Vagina (tissue), 2 donors: Measurements from ENCODE around the gene PLPPR4. TPM values are rescaled to one million over a fixed set of nuclear protein-coding genes. Genes with fewer than 3 reads are reported as not detected.

Source experiments
- DNase-seq, 2 donors: peaks; one replicate each; pipeline ENCODE4 v3.0.0-alpha.2; 2017; ENCODE audit errors: extremely low spot score in 2 of 2
- H3K27ac ChIP-seq: fragments of 200-600 bp; sonication (generic); one replicate; pipeline ENCODE4 v1.5.1; 2019
- H3K27me3 ChIP-seq: fragments of 200-600 bp; sonication (generic); one replicate; pipeline ENCODE4 v1.5.1; 2019
- H3K36me3 ChIP-seq, 2 donors: fragments of 200-600 bp; sonication (generic); one replicate each; pipeline ENCODE4 v1.5.1; 2017 to 2019
- H3K4me1 ChIP-seq: fragments of 200-600 bp; sonication (generic); one replicate; pipeline ENCODE4 v1.5.1; 2019
- H3K4me3 ChIP-seq, 2 donors: fragments of 200-600 bp; sonication (generic); 1 replicate in 1 of 2; 2 replicates in 1 of 2; pipeline ENCODE4 v1.5.1; 2016 to 2019
- H3K9me3 ChIP-seq: fragments of 200-600 bp; sonication (generic); one replicate; pipeline ENCODE4 v1.5.1; 2019
- POLR2A ChIP-seq, 2 donors: fragments of 450-650 bp; IDR thresholded peaks; one replicate each; pipeline ENCODE4 v1.6.1; 2017; ENCODE audit warnings: antibody characterized with exemption in 2 of 2, mild to moderate bottlenecking in 2 of 2, moderate library complexity in 2 of 2
- POLR2AphosphoS5 ChIP-seq, 2 donors: sonication (generic); formaldehyde crosslinking; IDR thresholded peaks; one replicate each; pipeline ENCODE4 v1.9.0; 2017; ENCODE audit warnings: antibody characterized with exemption in 2 of 2, mild to moderate bottlenecking in 2 of 2, low read depth in 1 of 2; ENCODE audit not compliant: insufficient read depth in 1 of 2
- intact Hi-C: fragments of 100-400 bp; cut with DNase I; formaldehyde crosslinking; loops from one replicate; pipeline ENCODE4 v1.15.1; 2023
- total RNA-seq: library from RNA; depleted of rRNA; stranded (reverse); fragments of >200 nt; gene quantifications from one replicate; pipeline ENCODE4 v1.2.3, GENCODE V29; 2016
- TF ChIP-seq, protein P1 (sequence below), 3 experiments: fragments of 450-650 bp in 2 of 3; fragments of 200-600 bp in 1 of 3; sonication (generic) in 1 of 3; IDR thresholded peaks; one replicate each; pipeline ENCODE4 v1.5.1; 2017 to 2019; ENCODE audit warnings: antibody characterized with exemption in 3 of 3, mild to moderate bottlenecking in 2 of 3, moderate library complexity in 2 of 3

Gene PLPPR4
- total RNA-seq, 1 donor from 2014 or later: 1.5 TPM

DNA sequence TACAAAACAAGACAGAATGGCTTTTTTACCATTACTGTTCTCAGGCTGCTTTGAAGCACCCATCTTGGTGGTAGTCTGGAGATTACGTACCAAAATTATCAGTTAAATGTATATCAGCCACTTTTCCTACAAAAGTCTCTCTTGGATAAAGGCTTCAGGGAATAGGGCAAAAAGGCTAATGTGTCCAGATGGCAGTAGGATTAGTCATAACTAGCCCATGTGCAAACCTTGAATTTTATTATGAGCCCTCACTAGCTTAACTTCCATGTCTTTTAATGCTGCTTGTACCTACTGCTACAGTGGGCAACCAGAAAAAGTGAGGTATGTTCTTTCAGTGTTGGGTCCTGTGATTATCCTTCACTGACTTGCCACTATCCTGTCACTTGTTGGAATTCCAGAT is 51.0 kb downstream of the PLPPR4 start:
- H3K27me3 ChIP-seq: no peaks in the 10 kb centered on the region
- no peaks in the 10 kb centered on the region for H3K4me1 ChIP-seq
- H3K4me3 ChIP-seq: no peak overlapping the region
- no peaks in the 10 kb centered on the region for H3K36me3 ChIP-seq
- TF ChIP-seq POLR2A (IDR thresholded peaks at IDR 0.05) (no peak), POLR2AphosphoS5 (IDR thresholded peaks at IDR 0.05; ENCODE audit: insufficient read depth in 1 of 2, low read depth in 1 of 2) (no peak)
- TF ChIP-seq, protein P1, sequence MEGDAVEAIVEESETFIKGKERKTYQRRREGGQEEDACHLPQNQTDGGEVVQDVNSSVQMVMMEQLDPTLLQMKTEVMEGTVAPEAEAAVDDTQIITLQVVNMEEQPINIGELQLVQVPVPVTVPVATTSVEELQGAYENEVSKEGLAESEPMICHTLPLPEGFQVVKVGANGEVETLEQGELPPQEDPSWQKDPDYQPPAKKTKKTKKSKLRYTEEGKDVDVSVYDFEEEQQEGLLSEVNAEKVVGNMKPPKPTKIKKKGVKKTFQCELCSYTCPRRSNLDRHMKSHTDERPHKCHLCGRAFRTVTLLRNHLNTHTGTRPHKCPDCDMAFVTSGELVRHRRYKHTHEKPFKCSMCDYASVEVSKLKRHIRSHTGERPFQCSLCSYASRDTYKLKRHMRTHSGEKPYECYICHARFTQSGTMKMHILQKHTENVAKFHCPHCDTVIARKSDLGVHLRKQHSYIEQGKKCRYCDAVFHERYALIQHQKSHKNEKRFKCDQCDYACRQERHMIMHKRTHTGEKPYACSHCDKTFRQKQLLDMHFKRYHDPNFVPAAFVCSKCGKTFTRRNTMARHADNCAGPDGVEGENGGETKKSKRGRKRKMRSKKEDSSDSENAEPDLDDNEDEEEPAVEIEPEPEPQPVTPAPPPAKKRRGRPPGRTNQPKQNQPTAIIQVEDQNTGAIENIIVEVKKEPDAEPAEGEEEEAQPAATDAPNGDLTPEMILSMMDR (IDR thresholded peaks at IDR 0.05): no peak
- H3K27ac ChIP-seq: no peak overlapping the region
- intact Hi-C loops: no loop called here
- DNase-seq: no peak
- H3K9me3 ChIP-seq: no peaks in the 10 kb centered on the region

DNA sequence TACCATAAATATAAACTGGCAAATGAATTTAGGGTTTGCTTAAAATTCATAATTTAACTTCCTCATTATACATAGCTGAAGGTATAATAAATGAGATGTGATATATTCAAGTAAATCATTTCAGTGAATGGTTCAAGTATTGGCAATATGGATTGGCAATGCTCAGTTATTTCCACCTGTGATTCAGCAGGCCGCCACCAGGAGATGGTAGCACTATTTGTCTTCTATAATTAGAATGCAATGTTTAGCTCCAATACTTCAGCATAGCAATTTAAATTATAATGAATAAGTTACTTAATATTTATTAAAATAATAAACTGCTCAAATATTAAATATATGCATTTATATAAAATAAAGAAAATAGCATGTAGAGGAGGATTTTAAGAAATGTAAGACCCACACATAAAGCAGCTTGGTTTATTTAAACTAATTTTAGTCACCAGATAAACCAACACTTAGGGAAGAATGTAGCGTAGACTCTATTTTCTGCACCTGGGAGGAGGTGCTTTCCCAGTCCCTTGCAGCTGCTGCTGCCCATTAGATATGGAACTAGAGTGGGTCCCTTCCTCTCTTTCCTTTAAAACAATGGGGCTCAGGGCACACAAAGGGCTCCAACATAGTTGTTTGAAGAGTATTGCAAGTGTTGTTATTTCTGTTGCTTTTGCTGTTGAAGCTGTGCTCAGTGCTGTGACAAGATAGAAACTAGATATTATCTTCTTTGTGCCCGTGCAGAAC is 62.1 kb downstream of the PLPPR4 start:
- Histone ChIP-seq H3K4me1 (no peaks in the 10 kb centered on the region), H3K9me3 (no peaks in the 10 kb centered on the region), H3K27me3 (no peaks in the 10 kb centered on the region), H3K4me3 (no peak overlapping the region), H3K36me3 (no peaks in the 10 kb centered on the region), H3K27ac (no peak overlapping the region)
- TF ChIP-seq POLR2AphosphoS5 (IDR thresholded peaks at IDR 0.05; ENCODE audit: insufficient read depth in 1 of 2, low read depth in 1 of 2): no peak
- no peak for TF ChIP-seq POLR2A (IDR thresholded peaks at IDR 0.05)
- TF ChIP-seq, protein P1 (IDR thresholded peaks at IDR 0.05): no peak
- DNase-seq: no peak
- intact Hi-C loops: no loop called here

DNA sequence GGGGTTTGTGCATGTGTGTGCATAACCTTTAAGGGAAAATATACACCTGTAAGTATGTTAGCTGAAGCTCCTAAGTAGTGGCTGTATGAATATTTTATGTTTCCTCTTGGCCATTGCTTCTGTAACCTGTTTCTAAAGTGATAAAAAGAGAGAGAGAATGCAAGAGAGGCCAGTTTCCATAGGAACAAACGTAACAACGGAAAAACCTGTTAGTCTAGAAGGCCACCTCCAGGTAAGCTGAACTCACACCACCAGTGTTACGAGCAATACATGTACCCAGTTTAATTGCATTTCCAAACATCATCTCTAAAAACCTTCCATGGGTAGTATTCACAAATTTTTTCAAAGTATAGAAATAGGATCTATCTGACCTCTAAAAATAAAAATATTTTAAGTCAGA is 63.1 kb downstream of the PLPPR4 start:
- TF ChIP-seq POLR2AphosphoS5 (IDR thresholded peaks at IDR 0.05; ENCODE audit: insufficient read depth in 1 of 2, low read depth in 1 of 2) (no peak), POLR2A (IDR thresholded peaks at IDR 0.05) (no peak)
- TF ChIP-seq, protein P1 (IDR thresholded peaks at IDR 0.05): no peak
- Histone ChIP-seq H3K4me1 (no peaks in the 10 kb centered on the region), H3K27me3 (no peaks in the 10 kb centered on the region), H3K36me3 (no peaks in the 10 kb centered on the region), H3K27ac (no peak overlapping the region), H3K4me3 (no peak overlapping the region), H3K9me3 (no peaks in the 10 kb centered on the region)
- no peak for DNase-seq
- intact Hi-C loops: no loop called here

DNA sequence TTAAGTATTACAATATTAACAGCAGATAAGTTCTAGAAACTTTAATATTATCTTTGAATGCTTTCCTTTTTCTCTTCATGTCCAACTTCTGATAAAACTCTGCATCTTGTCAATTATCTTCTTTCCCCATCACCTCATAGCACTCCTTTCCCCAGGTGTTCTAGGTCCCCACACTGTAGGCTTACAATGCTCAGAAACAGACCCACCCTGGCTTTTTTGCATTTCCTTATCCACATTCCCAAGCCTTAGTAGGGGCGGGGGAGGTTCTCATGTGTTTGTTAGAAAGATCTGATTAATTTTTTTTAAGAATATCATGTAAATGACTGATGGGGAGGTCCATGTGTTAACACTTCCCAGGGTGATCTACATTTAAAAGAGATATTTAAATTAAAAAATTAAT is 63.9 kb downstream of the PLPPR4 start:
- intact Hi-C loops: no loop called here
- DNase-seq: no peak
- Histone ChIP-seq H3K36me3 (no peaks in the 10 kb centered on the region), H3K27me3 (no peaks in the 10 kb centered on the region), H3K4me1 (no peaks in the 10 kb centered on the region), H3K27ac (no peak overlapping the region), H3K4me3 (no peak overlapping the region), H3K9me3 (no peaks in the 10 kb centered on the region)
- TF ChIP-seq POLR2AphosphoS5 (IDR thresholded peaks at IDR 0.05; ENCODE audit: insufficient read depth in 1 of 2, low read depth in 1 of 2) (no peak), POLR2A (IDR thresholded peaks at IDR 0.05) (no peak)
- TF ChIP-seq, protein P1 (IDR thresholded peaks at IDR 0.05): no peak

DNA sequence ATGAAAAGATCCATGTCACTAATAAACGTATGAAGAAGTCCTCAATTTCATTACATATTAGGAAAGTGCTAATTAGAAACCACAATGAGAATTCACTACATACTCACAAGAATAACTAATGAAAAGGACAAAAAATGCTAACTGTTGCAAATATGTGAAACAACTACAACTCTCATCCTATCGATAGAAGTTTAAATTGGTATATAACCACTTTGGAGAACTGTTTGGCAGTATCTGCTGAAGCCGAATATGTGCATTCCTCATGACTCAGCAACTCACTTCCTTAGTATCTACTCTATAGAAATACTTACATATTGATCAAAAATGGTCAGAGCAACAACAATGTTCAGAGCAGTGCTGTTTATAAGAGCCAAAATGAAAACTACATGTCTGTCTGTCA is 66.8 kb downstream of the PLPPR4 start:
- no peak for DNase-seq
- Histone ChIP-seq H3K4me3 (no peak overlapping the region), H3K27ac (no peak overlapping the region), H3K9me3 (no peaks in the 10 kb centered on the region), H3K36me3 (no peaks in the 10 kb centered on the region), H3K4me1 (no peaks in the 10 kb centered on the region), H3K27me3 (no peaks in the 10 kb centered on the region)
- TF ChIP-seq POLR2AphosphoS5 (IDR thresholded peaks at IDR 0.05; ENCODE audit: insufficient read depth in 1 of 2, low read depth in 1 of 2) (no peak), POLR2A (IDR thresholded peaks at IDR 0.05) (no peak)
- TF ChIP-seq, protein P1 (IDR thresholded peaks at IDR 0.05): no peak
- intact Hi-C loops: no loop called here
